GM12891 (cell line): ENCODE results near the gene CRIP1.

Source experiments
- POLR2A ChIP-seq: IDR thresholded peaks from 2 replicates; pipeline ENCODE4 v1.6.1; 2011; ENCODE audit warnings: low read depth, low read length, control low read depth
- POLR2AphosphoS5 ChIP-seq: IDR thresholded peaks from 2 replicates; pipeline ENCODE4 v1.6.1; 2011; ENCODE audit warnings: low read depth, low read length, control low read depth

GRCh38 chr14:105491366-105491973 lies 4.8 kb downstream of the CRIP1 start:
- no peak for TF ChIP-seq POLR2A
- TF ChIP-seq POLR2AphosphoS5: no peak
